H9 (cell line): Measurements from ENCODE around the gene ZNF521. TPM values are rescaled to one million over a fixed set of nuclear protein-coding genes. Genes with fewer than 3 reads are reported as not detected.

Experiments used
- DNase-seq: peaks from one replicate; pipeline ENCODE4 v3.0.0-alpha.2; 2017
- H2AFZ ChIP-seq: one replicate; pipeline ENCODE4 v1.6.1; 2013; ENCODE audit warnings: mild to moderate bottlenecking, low read length, control low read depth, moderate library complexity
- H2AK5ac ChIP-seq: 2 replicates; pipeline ENCODE4 v1.6.1; 2013; ENCODE audit warnings: low read length, control low read depth, mixed read lengths; ENCODE audit not compliant: insufficient read length
- H2BK120ac ChIP-seq: one replicate; pipeline ENCODE4 v1.6.1; 2013; ENCODE audit warnings: low read depth, mild to moderate bottlenecking, low read length, control low read depth, inconsistent platforms; ENCODE audit not compliant: poor library complexity, severe bottlenecking
- H2BK12ac ChIP-seq: 2 replicates; pipeline ENCODE4 v1.6.1; 2013; ENCODE audit warnings: low read length, control low read depth, mixed read lengths, low read depth; ENCODE audit not compliant: insufficient read length
- H2BK15ac ChIP-seq: 2 replicates; pipeline ENCODE4 v1.6.1; 2013; ENCODE audit warnings: low read depth, low read length, control low read depth
- H2BK20ac ChIP-seq: one replicate; pipeline ENCODE4 v1.6.1; 2013; ENCODE audit warnings: low read depth, mild to moderate bottlenecking, low read length, control low read depth, inconsistent platforms; ENCODE audit not compliant: poor library complexity, severe bottlenecking
- H2BK5ac ChIP-seq: 2 replicates; pipeline ENCODE4 v1.6.1; 2013; ENCODE audit warnings: low read length, control low read depth, mixed read lengths; ENCODE audit not compliant: insufficient read length
- H3K14ac ChIP-seq: 2 replicates; pipeline ENCODE4 v1.6.1; 2013; ENCODE audit warnings: low read length, control low read depth; ENCODE audit not compliant: insufficient read depth
- H3K18ac ChIP-seq: 2 replicates; pipeline ENCODE4 v1.6.1; 2013; ENCODE audit warnings: low read depth, mild to moderate bottlenecking, mixed read lengths, low read length, control low read depth; ENCODE audit not compliant: insufficient read length
- H3K23ac ChIP-seq: 2 replicates; pipeline ENCODE4 v1.6.1; 2013; ENCODE audit warnings: low read length, control low read depth, mixed read lengths, low read depth; ENCODE audit not compliant: insufficient read length
- H3K23me2 ChIP-seq: 2 replicates; pipeline ENCODE4 v1.6.1; 2013; ENCODE audit warnings: low read depth, mild to moderate bottlenecking, mixed read lengths, low read length, control low read depth; ENCODE audit not compliant: insufficient read length, poor library complexity, severe bottlenecking
- H3K27ac ChIP-seq: 2 replicates; pipeline ENCODE4 v1.5.1; 2013; ENCODE audit warnings: low read length, control low read depth, mixed read lengths, low read depth; ENCODE audit not compliant: insufficient read length
- H3K27me3 ChIP-seq: 2 replicates; pipeline ENCODE4 v1.6.1; 2013; ENCODE audit warnings: low read length, control low read depth, inconsistent platforms; ENCODE audit not compliant: insufficient read depth
- H3K4ac ChIP-seq: 2 replicates; pipeline ENCODE4 v1.6.1; 2013; ENCODE audit warnings: low read depth, mild to moderate bottlenecking, control low read depth, inconsistent platforms, low read length, moderate library complexity
- H3K4me1 ChIP-seq: 2 replicates; pipeline ENCODE4 v1.6.1; 2013; ENCODE audit warnings: low read length, control low read depth, inconsistent platforms; ENCODE audit not compliant: insufficient read depth
- H3K4me2 ChIP-seq: 2 replicates; pipeline ENCODE4 v1.6.1; 2013; ENCODE audit warnings: low read length, control low read depth, mixed read lengths; ENCODE audit not compliant: insufficient read length, insufficient read depth
- H3K56ac ChIP-seq: 2 replicates; pipeline ENCODE4 v1.6.1; 2013; ENCODE audit warnings: low read depth, mild to moderate bottlenecking, mixed read lengths, low read length, control low read depth; ENCODE audit not compliant: insufficient read length
- H3K79me1 ChIP-seq: 2 replicates; pipeline ENCODE4 v1.6.1; 2013; ENCODE audit warnings: low read depth, mild to moderate bottlenecking, moderate library complexity, low read length, control low read depth, inconsistent platforms; ENCODE audit not compliant: insufficient read depth, poor library complexity, severe bottlenecking
- H3K79me2 ChIP-seq: 2 replicates; pipeline ENCODE4 v1.6.1; 2013; ENCODE audit warnings: low read length, control low read depth, inconsistent platforms; ENCODE audit not compliant: insufficient read depth
- H3K9ac ChIP-seq: 2 replicates; pipeline ENCODE4 v1.6.1; 2013; ENCODE audit warnings: low read length, control low read depth, mixed read lengths; ENCODE audit not compliant: insufficient read length; ENCODE audit errors: extremely low read depth
- H3K9me3 ChIP-seq: one replicate; pipeline ENCODE4 v1.6.1; 2013; ENCODE audit warnings: low read depth, low read length, inconsistent platforms; ENCODE audit not compliant: control insufficient read depth
- H3T11ph ChIP-seq: one replicate; pipeline ENCODE4 v1.6.1; 2013; ENCODE audit warnings: mild to moderate bottlenecking, low read length, control low read depth, inconsistent platforms
- H4K20me1 ChIP-seq: one replicate; pipeline ENCODE4 v1.6.1; 2013; ENCODE audit not compliant: control insufficient read depth, insufficient read length, insufficient read depth
- H4K5ac ChIP-seq: 2 replicates; pipeline ENCODE4 v1.6.1; 2013; ENCODE audit warnings: low read depth, mild to moderate bottlenecking, mixed read lengths, low read length, control low read depth; ENCODE audit not compliant: insufficient read length
- H4K8ac ChIP-seq: replicated peaks from 2 replicates; pipeline ENCODE4 v1.6.1; 2013; ENCODE audit warnings: low read length, control low read depth, mixed read lengths, low read depth; ENCODE audit not compliant: insufficient read length
- H4K91ac ChIP-seq: 2 replicates; pipeline ENCODE4 v1.6.1; 2013; ENCODE audit warnings: low read depth, mild to moderate bottlenecking, moderate library complexity, mixed read lengths, low read length, control low read depth; ENCODE audit not compliant: insufficient read length
- H3K27ac Mint-ChIP-seq, 3 experiments: 2 replicates in 2 of 3; 3 replicates in 1 of 3; pipeline ENCODE4 v1.8.0; 2020 to 2021; ENCODE audit warnings: mixed read lengths in 3 of 3, mild to moderate bottlenecking in 1 of 3, moderate library complexity in 1 of 3
- H3K27me3 Mint-ChIP-seq: 2 replicates; pipeline ENCODE4 v1.8.0; 2021; ENCODE audit warnings: low read depth, mild to moderate bottlenecking, moderate library complexity, mixed read lengths
- H3K36me3 Mint-ChIP-seq, 3 experiments: 2 replicates in 2 of 3; 3 replicates in 1 of 3; pipeline ENCODE4 v1.8.0; 2020 to 2021; ENCODE audit warnings: low read depth in 3 of 3, mixed read lengths in 3 of 3; ENCODE audit not compliant: insufficient read depth in 1 of 3
- H3K4me1 Mint-ChIP-seq, 2 experiments: 2 replicates each; pipeline ENCODE4 v1.8.0; 2020; ENCODE audit warnings: mixed read lengths in 2 of 2
- H3K4me3 Mint-ChIP-seq, 2 experiments: 2 replicates in 1 of 2; 3 replicates in 1 of 2; pipeline ENCODE4 v1.8.0; 2020 to 2021; ENCODE audit warnings: mild to moderate bottlenecking in 2 of 2, mixed read lengths in 2 of 2, moderate library complexity in 1 of 2
- H3K9me3 Mint-ChIP-seq, 2 experiments: 2 replicates in 1 of 2; 3 replicates in 1 of 2; pipeline ENCODE4 v1.8.0; 2020; ENCODE audit warnings: mild to moderate bottlenecking in 2 of 2, mixed read lengths in 2 of 2, moderate library complexity in 1 of 2
- CTCF ChIP-seq: fragments of 200-600 bp; sonication (generic); conservative IDR thresholded peaks from 3 replicates; pipeline ENCODE4 v1.8.0; 2021; ENCODE audit warnings: antibody characterized with exemption, mild to moderate bottlenecking
- WGBS: extraction: QIAGEN DNeasy Blood & Tissue Kit; methylation state at CpG from one replicate; pipeline ENCODE4 v1.1.7; 2013; ENCODE audit warnings: missing lambda C conversion rate, low lambda C conversion rate, mixed read lengths; ENCODE audit not compliant: insufficient read length; ENCODE audit errors: extremely low coverage; 5-methylcytosine and 5-hydroxymethylcytosine counted together
- total RNA-seq: library from RNA; stranded (reverse); gene quantifications from 2 replicates; pipeline ENCODE4 v1.2.1, GENCODE V29; 2021

The ZNF521 gene
- total RNA-seq, 1 experiment from 2014 or later = 3.3 TPM

GRCh38 chr18:25239151-25239550 is 112.8 kb downstream of the ZNF521 start:
- Mint-ChIP-seq H3K4me1 (peaks cover 0 to 5% of the 10 kb centered on the region in 2 experiments; a peak in 2 of 4 replicates), H3K27me3 (no peaks in the 10 kb centered on the region), H3K36me3 (no peaks in the 10 kb centered on the region), H3K4me3 (no peak overlapping the region), H3K9me3 (no peaks in the 10 kb centered on the region), H3K27ac (no peak overlapping the region)
- no peak overlapping the region for H3K9ac ChIP-seq
- no peak overlapping the region for H2BK12ac ChIP-seq
- H3K27ac ChIP-seq = no peak overlapping the region
- H3K9me3 ChIP-seq = no peaks in the 10 kb centered on the region
- H3K23me2 ChIP-seq = no peaks in the 10 kb centered on the region
- H4K20me1 ChIP-seq = no peaks in the 10 kb centered on the region
- H4K8ac ChIP-seq = no peak overlapping the region
- no peak overlapping the region for H2AK5ac ChIP-seq
- no peak overlapping the region for H3K56ac ChIP-seq
- H2BK120ac ChIP-seq = no peak overlapping the region
- H3K79me1 ChIP-seq = no peaks in the 10 kb centered on the region
- H2BK20ac ChIP-seq = no peak overlapping the region
- no peaks in the 10 kb centered on the region for H3K79me2 ChIP-seq
- H2BK5ac ChIP-seq = no peak overlapping the region
- H3K23ac ChIP-seq = no peak overlapping the region
- no peak overlapping the region for H3K18ac ChIP-seq
- no peak overlapping the region for H4K5ac ChIP-seq
- no peak overlapping the region for H3K4me2 ChIP-seq
- no peak overlapping the region for H3K14ac ChIP-seq
- no peak overlapping the region for H3T11ph ChIP-seq
- H3K4ac ChIP-seq = no peak overlapping the region
- no peak for DNase-seq
- no peak overlapping the region for H2BK15ac ChIP-seq
- H3K27me3 ChIP-seq = no peaks in the 10 kb centered on the region
- no peak overlapping the region for H2AFZ ChIP-seq
- H4K91ac ChIP-seq = no peak overlapping the region
- H3K4me1 ChIP-seq = no peaks in the 10 kb centered on the region
- no CpG with 5 or more reads among the region's 3 CpGs for WGBS
- TF ChIP-seq CTCF = no peak
